ENCODE data around the gene HSPE1.
A peak's percentile ranks its signal among the peaks of the same experiment; 100 is the strongest.
"Not testable (repeated sequence)": the region's sequence is repeated elsewhere in the genome, so short reads cannot be mapped to it uniquely, and the experiment has no call there.

The HSPE1 gene
- long read RNA-seq, transcript HSPE1-201 (4 exons, 950 nt): major isoform, 30 of 37 reads
- long read RNA-seq, partial matches to known transcripts: 3 of 37 reads
- long read RNA-seq, other reads (novel, unspliced or antisense): 4 of 37 reads

DNA sequence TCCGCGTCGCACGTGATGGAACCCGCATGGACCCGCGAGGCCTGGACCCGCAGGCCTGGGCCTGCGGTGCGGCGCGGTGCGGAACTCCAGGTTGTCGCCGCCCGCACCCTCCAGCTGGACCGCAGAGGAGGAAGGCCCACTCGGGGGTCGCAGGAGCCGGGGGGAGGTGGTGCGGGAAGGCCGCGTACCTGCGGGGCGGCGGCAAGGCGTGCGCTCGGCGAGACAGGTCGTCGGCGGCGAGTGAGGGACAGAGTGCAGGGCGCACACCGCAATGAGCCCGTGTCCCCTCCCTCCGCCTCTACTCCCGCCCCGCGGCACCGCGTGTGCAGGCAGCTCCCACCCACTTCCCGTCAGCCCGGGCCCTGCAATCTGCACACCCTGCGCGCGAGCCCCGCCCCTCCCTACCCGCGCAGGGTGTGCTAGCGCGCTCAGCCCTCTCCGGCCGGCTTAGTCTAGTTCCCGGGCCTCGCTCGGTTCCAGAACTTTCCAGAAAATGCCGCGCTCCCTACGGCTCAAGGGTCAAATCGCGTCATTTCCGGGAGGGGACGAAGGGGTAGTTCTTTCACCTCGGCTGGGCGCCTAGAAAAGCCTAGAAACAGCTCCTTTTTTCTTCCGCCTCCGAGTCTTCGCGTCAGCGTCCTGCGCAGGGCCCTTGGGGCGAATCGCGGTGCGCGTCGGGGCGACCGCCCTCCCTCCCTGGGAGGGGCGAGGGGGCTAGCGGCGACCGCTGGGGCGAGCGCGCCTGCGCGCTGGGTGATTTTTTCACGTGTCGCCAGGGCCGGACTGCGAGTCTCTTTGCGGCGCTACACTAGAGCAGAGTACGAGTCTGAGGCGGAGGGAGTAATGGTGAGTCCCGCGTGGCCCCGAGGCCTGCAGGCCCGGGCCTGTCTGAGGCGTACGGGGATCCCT lies at the start of gene HSPE1, which contains the start of gene HSPD1:
Gene HSPE1 (plus strand): TSS at position 786 of the 909 bp plus-strand sequence. CDS start 58 bp downstream, at position 844.
Gene HSPD1 (minus strand): TSS at position 247 of the 909 bp plus-strand sequence. CDS start 992 bp downstream, outside the sequence.
- Histone ChIP-seq H3K27ac (replicated peaks) (peak within 1 kb of the TSS; percentile 95), H3K4me3 (replicated peaks; ENCODE audit: insufficient read depth, low read length) (peak within 1 kb of the TSS; percentile 81), H3K27me3 (ENCODE audit: insufficient read depth, poor library complexity, severe bottlenecking) (no peaks in the 10 kb centered on the region)
- DNase-seq (ENCODE audit: low read depth in 1 of 2, low spot score in 1 of 2): peak; percentile 97 to 99
- TF ChIP-seq, protein P1, sequence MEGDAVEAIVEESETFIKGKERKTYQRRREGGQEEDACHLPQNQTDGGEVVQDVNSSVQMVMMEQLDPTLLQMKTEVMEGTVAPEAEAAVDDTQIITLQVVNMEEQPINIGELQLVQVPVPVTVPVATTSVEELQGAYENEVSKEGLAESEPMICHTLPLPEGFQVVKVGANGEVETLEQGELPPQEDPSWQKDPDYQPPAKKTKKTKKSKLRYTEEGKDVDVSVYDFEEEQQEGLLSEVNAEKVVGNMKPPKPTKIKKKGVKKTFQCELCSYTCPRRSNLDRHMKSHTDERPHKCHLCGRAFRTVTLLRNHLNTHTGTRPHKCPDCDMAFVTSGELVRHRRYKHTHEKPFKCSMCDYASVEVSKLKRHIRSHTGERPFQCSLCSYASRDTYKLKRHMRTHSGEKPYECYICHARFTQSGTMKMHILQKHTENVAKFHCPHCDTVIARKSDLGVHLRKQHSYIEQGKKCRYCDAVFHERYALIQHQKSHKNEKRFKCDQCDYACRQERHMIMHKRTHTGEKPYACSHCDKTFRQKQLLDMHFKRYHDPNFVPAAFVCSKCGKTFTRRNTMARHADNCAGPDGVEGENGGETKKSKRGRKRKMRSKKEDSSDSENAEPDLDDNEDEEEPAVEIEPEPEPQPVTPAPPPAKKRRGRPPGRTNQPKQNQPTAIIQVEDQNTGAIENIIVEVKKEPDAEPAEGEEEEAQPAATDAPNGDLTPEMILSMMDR (IDR thresholded peaks at IDR 0.05; ENCODE audit: insufficient read depth, low read length): no peak
- TF ChIP-seq, protein P2, sequence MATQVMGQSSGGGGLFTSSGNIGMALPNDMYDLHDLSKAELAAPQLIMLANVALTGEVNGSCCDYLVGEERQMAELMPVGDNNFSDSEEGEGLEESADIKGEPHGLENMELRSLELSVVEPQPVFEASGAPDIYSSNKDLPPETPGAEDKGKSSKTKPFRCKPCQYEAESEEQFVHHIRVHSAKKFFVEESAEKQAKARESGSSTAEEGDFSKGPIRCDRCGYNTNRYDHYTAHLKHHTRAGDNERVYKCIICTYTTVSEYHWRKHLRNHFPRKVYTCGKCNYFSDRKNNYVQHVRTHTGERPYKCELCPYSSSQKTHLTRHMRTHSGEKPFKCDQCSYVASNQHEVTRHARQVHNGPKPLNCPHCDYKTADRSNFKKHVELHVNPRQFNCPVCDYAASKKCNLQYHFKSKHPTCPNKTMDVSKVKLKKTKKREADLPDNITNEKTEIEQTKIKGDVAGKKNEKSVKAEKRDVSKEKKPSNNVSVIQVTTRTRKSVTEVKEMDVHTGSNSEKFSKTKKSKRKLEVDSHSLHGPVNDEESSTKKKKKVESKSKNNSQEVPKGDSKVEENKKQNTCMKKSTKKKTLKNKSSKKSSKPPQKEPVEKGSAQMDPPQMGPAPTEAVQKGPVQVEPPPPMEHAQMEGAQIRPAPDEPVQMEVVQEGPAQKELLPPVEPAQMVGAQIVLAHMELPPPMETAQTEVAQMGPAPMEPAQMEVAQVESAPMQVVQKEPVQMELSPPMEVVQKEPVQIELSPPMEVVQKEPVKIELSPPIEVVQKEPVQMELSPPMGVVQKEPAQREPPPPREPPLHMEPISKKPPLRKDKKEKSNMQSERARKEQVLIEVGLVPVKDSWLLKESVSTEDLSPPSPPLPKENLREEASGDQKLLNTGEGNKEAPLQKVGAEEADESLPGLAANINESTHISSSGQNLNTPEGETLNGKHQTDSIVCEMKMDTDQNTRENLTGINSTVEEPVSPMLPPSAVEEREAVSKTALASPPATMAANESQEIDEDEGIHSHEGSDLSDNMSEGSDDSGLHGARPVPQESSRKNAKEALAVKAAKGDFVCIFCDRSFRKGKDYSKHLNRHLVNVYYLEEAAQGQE (IDR thresholded peaks at IDR 0.05; ENCODE audit: insufficient replicate concordance, low read depth): peak; percentile 71
- peak; percentile 87 for TF ChIP-seq POLR2AphosphoS5 (IDR thresholded peaks at IDR 0.05; ENCODE audit: low read depth)
- peak; percentile 77 for TF ChIP-seq GABPA (IDR thresholded peaks at IDR 0.05; ENCODE audit: low read depth)
- TF ChIP-seq SPI1 (IDR thresholded peaks at IDR 0.05; ENCODE audit: borderline replicate concordance, low read depth): peak; percentile 86

DNA sequence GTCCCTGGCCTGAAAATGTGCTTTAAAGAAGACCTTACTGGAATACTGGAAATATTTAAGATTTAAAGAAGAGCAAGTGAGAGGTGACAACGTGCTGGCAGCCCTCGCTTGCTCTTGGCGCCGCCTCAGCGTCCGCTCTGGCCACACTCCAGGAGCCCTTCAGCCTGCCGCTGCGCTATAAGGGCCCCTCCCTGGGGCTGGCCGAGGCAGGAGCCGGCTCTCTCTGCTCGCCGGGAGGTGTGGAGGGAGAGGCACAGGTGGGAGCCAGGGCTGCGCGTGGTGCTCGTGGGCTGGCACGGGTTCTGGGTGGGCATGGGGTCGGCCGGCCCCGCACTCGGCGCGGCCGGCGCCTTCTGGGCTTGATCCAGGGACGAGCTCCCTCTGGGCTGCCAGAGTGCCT lies 49.7 kb upstream of the HSPE1 start:
- Histone ChIP-seq H3K4me3 (replicated peaks; ENCODE audit: insufficient read depth, low read length) (no peak overlapping the region), H3K27ac (replicated peaks) (no peak overlapping the region), H3K27me3 (ENCODE audit: insufficient read depth, poor library complexity, severe bottlenecking) (no peaks in the 10 kb centered on the region)
- no peak for DNase-seq (ENCODE audit: low read depth in 1 of 2, low spot score in 1 of 2)
- TF ChIP-seq, protein P1 (IDR thresholded peaks at IDR 0.05; ENCODE audit: insufficient read depth, low read length): no peak
- TF ChIP-seq SPI1 (IDR thresholded peaks at IDR 0.05; ENCODE audit: borderline replicate concordance, low read depth): no peak
- TF ChIP-seq GABPA (IDR thresholded peaks at IDR 0.05; ENCODE audit: low read depth): no peak
- TF ChIP-seq, protein P2 (IDR thresholded peaks at IDR 0.05; ENCODE audit: insufficient replicate concordance, low read depth): no peak
- no peak for TF ChIP-seq POLR2AphosphoS5 (IDR thresholded peaks at IDR 0.05; ENCODE audit: low read depth)

- H3K4me3 ChIP-seq (replicated peaks; ENCODE audit: insufficient read depth, low read length); DNase-seq (ENCODE audit: low read depth in 1 of 2, low spot score in 1 of 2); H3K27me3 ChIP-seq (ENCODE audit: insufficient read depth, poor library complexity, severe bottlenecking); H3K27ac ChIP-seq (replicated peaks): not testable (repeated sequence)
Measured at GRCh38 chr2:197450935-197451358, 49.2 kb upstream of the HSPE1 start.

GRCh38 chr2:197452754-197453122 lies 47.4 kb upstream of the HSPE1 start:
- Histone ChIP-seq H3K4me3 (replicated peaks; ENCODE audit: insufficient read depth, low read length) (peak overlapping the region; percentile 56), H3K27me3 (ENCODE audit: insufficient read depth, poor library complexity, severe bottlenecking) (no peaks in the 10 kb centered on the region), H3K27ac (replicated peaks) (peak overlapping the region; percentile 88)
- DNase-seq (ENCODE audit: low read depth in 1 of 2, low spot score in 1 of 2): no peak
- TF ChIP-seq, protein P2 (IDR thresholded peaks at IDR 0.05; ENCODE audit: insufficient replicate concordance, low read depth): no peak
- TF ChIP-seq POLR2AphosphoS5 (IDR thresholded peaks at IDR 0.05; ENCODE audit: low read depth) (no peak), SPI1 (IDR thresholded peaks at IDR 0.05; ENCODE audit: borderline replicate concordance, low read depth) (no peak), GABPA (IDR thresholded peaks at IDR 0.05; ENCODE audit: low read depth) (no peak)
- TF ChIP-seq, protein P1 (IDR thresholded peaks at IDR 0.05; ENCODE audit: insufficient read depth, low read length): no peak
